GM23338 (cell line): ENCODE results near the gene KDM6A. TPM values are rescaled to one million over a fixed set of nuclear protein-coding genes. Genes with fewer than 3 reads are reported as not detected.
"Not testable (repeated sequence)": the region's sequence is repeated elsewhere in the genome, so short reads cannot be mapped to it uniquely, and the experiment has no call there.

Experiments
- ATAC-seq: fragments of 200-7000 bp; cut with Tn5 transposase; 3 replicates; pipeline ENCODE4 v1.9.1; 2020
- DNase-seq: peaks from one replicate; pipeline ENCODE4 v3.0.0-alpha.2; 2015; ENCODE audit warnings: low spot score
- H2AFZ ChIP-seq: fragments of 200-600 bp; sonication (generic); 2 replicates; pipeline ENCODE4 v1.8.0; 2016; ENCODE audit warnings: antibody characterized with exemption, mild to moderate bottlenecking, moderate library complexity
- H3F3A ChIP-seq: fragments of 200-600 bp; sonication (generic); replicated peaks from 2 replicates; pipeline ENCODE4 v1.8.0; 2017; ENCODE audit warnings: antibody characterized with exemption, mixed run types, low read depth
- H3K27ac ChIP-seq: fragments of 200-600 bp; sonication (generic); 2 replicates; pipeline ENCODE4 v1.6.1; 2016; ENCODE audit warnings: low read depth
- H3K27me3 ChIP-seq: fragments of 200-600 bp; sonication (generic); 2 replicates; pipeline ENCODE4 v1.8.0; 2016; ENCODE audit warnings: mild to moderate bottlenecking, mixed run types, moderate library complexity; ENCODE audit not compliant: insufficient read depth
- H3K36me3 ChIP-seq: fragments of 200-600 bp; sonication (generic); 2 replicates; pipeline ENCODE4 v1.8.0; 2016; ENCODE audit warnings: mild to moderate bottlenecking; ENCODE audit not compliant: insufficient read depth
- H3K4me1 ChIP-seq: fragments of 200-600 bp; sonication (generic); 2 replicates; pipeline ENCODE4 v1.8.0; 2016; ENCODE audit warnings: mild to moderate bottlenecking, moderate library complexity; ENCODE audit not compliant: insufficient read depth
- H3K4me2 ChIP-seq: fragments of 200-600 bp; sonication (generic); 2 replicates; pipeline ENCODE4 v1.7.1; 2017; ENCODE audit warnings: mixed run types
- H3K4me3 ChIP-seq: fragments of 200-600 bp; sonication (generic); 2 replicates; pipeline ENCODE4 v1.6.1; 2016; ENCODE audit warnings: mixed run types
- H3K79me2 ChIP-seq: fragments of 200-600 bp; sonication (generic); replicated peaks from 2 replicates; pipeline ENCODE4 v1.8.0; 2017; ENCODE audit warnings: mild to moderate bottlenecking; ENCODE audit not compliant: insufficient read depth
- H3K9me2 ChIP-seq: fragments of 200-600 bp; sonication (generic); 2 replicates; pipeline ENCODE4 v1.8.0; 2017; ENCODE audit not compliant: insufficient read depth
- H4K20me1 ChIP-seq: fragments of 200-600 bp; sonication (generic); replicated peaks from 2 replicates; pipeline ENCODE4 v1.8.0; 2017; ENCODE audit warnings: mild to moderate bottlenecking; ENCODE audit not compliant: insufficient read depth
- H3K27ac Mint-ChIP-seq: 2 replicates; pipeline ENCODE4 v1.8.0; 2020; ENCODE audit warnings: inconsistent platforms, mild to moderate bottlenecking, moderate library complexity, mixed read lengths
- H3K27me3 Mint-ChIP-seq: 3 replicates; pipeline ENCODE4 v1.8.0; 2022; ENCODE audit warnings: low read depth, mild to moderate bottlenecking, moderate library complexity, mixed read lengths, inconsistent platforms; ENCODE audit not compliant: insufficient read depth, poor library complexity
- H3K36me3 Mint-ChIP-seq: 3 replicates; pipeline ENCODE4 v1.8.0; 2021; ENCODE audit warnings: low read depth, mild to moderate bottlenecking, inconsistent platforms, moderate library complexity, mixed read lengths
- H3K4me1 Mint-ChIP-seq: 3 replicates; pipeline ENCODE4 v1.8.0; 2020; ENCODE audit warnings: mild to moderate bottlenecking, inconsistent platforms, mixed read lengths
- H3K4me3 Mint-ChIP-seq: 3 replicates; pipeline ENCODE4 v1.8.0; 2021; ENCODE audit warnings: moderate library complexity, mild to moderate bottlenecking, inconsistent platforms, mixed read lengths
- H3K9me3 Mint-ChIP-seq: 3 replicates; pipeline ENCODE4 v1.8.0; 2020; ENCODE audit warnings: moderate library complexity, mild to moderate bottlenecking, inconsistent platforms, mixed read lengths
- CREB1 ChIP-seq: fragments of 250-450 bp; sonication (Bioruptor Pico); IDR thresholded peaks from 2 replicates; pipeline ENCODE4 v1.5.0; 2020; ENCODE audit warnings: low read depth, mild to moderate bottlenecking, moderate library complexity
- EZH2 ChIP-seq: fragments of 200-600 bp; sonication (generic); IDR thresholded peaks from one replicate; pipeline ENCODE4 v1.8.0; 2017; ENCODE audit warnings: antibody characterized with exemption, mild to moderate bottlenecking, low read depth; ENCODE audit not compliant: unreplicated experiment
- EZH2phosphoT487 ChIP-seq: fragments of 200-600 bp; sonication (generic); IDR thresholded peaks from one replicate; pipeline ENCODE4 v1.8.1; 2018; ENCODE audit warnings: antibody characterized with exemption; ENCODE audit not compliant: unreplicated experiment
- JUNB ChIP-seq: IDR thresholded peaks from one replicate; pipeline ENCODE4 v1.6.1; 2016; ENCODE audit warnings: antibody characterized with exemption; ENCODE audit not compliant: unreplicated experiment
- STAT1 ChIP-seq: IDR thresholded peaks from one replicate; pipeline ENCODE4 v1.6.1; 2016; ENCODE audit warnings: antibody characterized with exemption; ENCODE audit not compliant: unreplicated experiment
- ZNF114 ChIP-seq: fragments of 250-450 bp; sonication (Bioruptor Pico); IDR thresholded peaks from 2 replicates; pipeline ENCODE4 v1.5.0; 2020; ENCODE audit warnings: mild to moderate bottlenecking, moderate library complexity
- ZNF331 ChIP-seq: fragments of 250-450 bp; sonication (Bioruptor Pico); IDR thresholded peaks from 2 replicates; pipeline ENCODE4 v1.5.0; 2020; ENCODE audit warnings: low read depth, mild to moderate bottlenecking, moderate library complexity
- polyA plus RNA-seq: library from polyadenylated mRNA; unstranded; fragments of >200 nt; fragmentation: Nextera tagmentation; extraction: Ambion mirVana; gene quantifications from 2 replicates; pipeline ENCODE4 v1.2.1, GENCODE V29; 2016
- total RNA-seq: library from RNA; depleted of rRNA; stranded (reverse); fragments of >200 nt; shearing (Covaris generic); gene quantifications from 2 replicates; pipeline ENCODE4 v1.2.3, GENCODE V29; 2014
- TF ChIP-seq, protein P1 (sequence below), 2 experiments: fragments of 200-600 bp in 1 of 2; sonication (generic) in 1 of 2; conservative IDR thresholded peaks; 2 replicates each; pipeline versions ENCODE4 v1.5.1 to v1.6.1; 2016 to 2017; ENCODE audit warnings: antibody characterized with exemption in 2 of 2, low read depth in 2 of 2, mild to moderate bottlenecking in 2 of 2, moderate library complexity in 1 of 2
- TF ChIP-seq, protein P2 (sequence below): IDR thresholded peaks from one replicate; pipeline ENCODE4 v1.6.1; 2018; ENCODE audit warnings: antibody characterized with exemption; ENCODE audit not compliant: unreplicated experiment
- TF ChIP-seq, protein P3 (sequence below): IDR thresholded peaks from 2 replicates; pipeline ENCODE4 v1.6.1; 2016; ENCODE audit warnings: antibody characterized with exemption

The KDM6A gene
- total and polyA plus RNA-seq, 2 experiments from 2014 or later: 22.8 to 102 TPM

DNA sequence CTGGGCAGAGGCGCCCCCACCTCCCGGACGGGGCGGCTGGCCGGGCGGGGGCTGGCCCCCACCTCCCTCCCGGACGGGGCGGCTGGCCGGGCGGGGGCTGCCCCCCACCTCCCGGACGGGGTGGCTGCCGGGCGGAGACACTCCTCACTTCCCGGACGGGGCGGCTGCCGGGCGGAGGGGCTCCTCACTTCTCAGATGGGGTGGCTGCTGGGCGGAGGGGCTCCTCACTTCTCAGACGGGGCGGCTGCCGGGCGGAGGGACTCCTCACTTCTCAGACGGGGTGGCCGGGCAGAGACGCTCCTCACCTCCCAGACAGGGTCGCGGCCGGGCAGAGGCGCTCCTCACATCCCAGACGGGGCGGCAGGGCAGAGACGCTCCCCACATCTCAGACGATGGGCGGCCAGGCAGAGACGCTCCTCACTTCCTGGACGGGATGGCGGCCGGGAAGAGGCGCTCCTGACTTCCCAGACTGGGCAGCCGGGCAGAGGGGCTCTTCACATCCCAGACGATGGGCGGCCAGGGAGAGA, 38.1 kb downstream of the KDM6A start:
- peaks cover 15% of the 10 kb centered on the region; the same call in 2 of the 3 replicates for H3K9me3 Mint-ChIP-seq
- not testable (repeated sequence) for DNase-seq, H3K4me2 ChIP-seq, H3K27me3 ChIP-seq, H4K20me1 ChIP-seq, H3K27ac ChIP-seq, H3K9me2 ChIP-seq, H3K4me3 ChIP-seq, H3F3A ChIP-seq, H3K36me3 ChIP-seq, ATAC-seq, H3K27me3 Mint-ChIP-seq, H3K4me1 ChIP-seq, H3K4me3 Mint-ChIP-seq, H2AFZ ChIP-seq, H3K4me1 Mint-ChIP-seq, H3K27ac Mint-ChIP-seq
- peaks cover 26% of the 10 kb centered on the region; the same call in 2 of the 3 replicates for H3K36me3 Mint-ChIP-seq
- H3K79me2 ChIP-seq: peaks cover 87% of the 10 kb centered on the region

DNA sequence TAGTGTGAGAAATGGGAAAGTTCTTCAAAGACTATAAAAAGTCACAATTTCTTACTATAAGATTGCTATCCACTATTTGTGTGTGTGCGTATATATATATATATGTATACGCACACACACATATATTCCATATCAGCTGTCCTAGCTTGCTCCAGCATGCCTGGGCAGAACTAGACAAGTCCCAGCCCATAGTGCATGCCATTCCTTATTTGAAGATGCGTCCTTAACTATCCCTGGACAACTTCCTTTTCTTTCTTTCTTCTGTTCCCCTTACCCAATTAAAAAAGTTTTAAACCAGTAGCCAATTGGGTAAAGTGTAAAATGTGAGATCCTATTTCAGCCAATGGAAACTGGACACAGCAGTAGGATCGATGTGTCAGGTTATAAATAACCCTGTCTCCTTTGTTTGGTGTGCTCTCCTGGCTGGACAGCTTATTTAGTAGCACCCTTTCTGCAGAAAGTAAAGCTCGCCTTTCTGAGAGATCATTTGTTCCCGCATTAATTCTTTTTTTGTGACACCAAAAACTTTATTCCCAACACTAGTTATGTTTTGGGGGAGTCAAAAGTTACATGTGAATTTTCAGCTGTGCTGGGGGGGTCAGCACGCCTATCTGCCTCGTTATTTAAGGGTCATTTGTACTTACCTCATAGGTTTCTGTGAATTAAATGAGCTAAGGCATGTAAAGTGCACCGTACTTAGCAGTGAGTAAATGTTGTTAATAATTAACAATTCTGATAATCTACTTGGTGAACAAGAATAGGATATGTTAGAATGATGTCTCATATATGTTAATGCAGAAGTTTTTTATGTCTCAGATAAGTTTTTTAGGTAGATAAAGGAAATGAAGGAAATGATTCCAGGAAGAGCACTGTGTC, 40.9 kb downstream of the KDM6A start:
- Histone ChIP-seq H3K4me3 (no peak overlapping the region), H3K79me2 (peaks cover 87% of the 10 kb centered on the region), H3K4me1 (no peaks in the 10 kb centered on the region), H2AFZ (no peak overlapping the region), H4K20me1 (no peaks in the 10 kb centered on the region; the same call in 1 of the 2 replicates), H3K27ac (no peak overlapping the region), H3K36me3 (no peaks in the 10 kb centered on the region), H3K4me2 (no peak overlapping the region), H3K9me2 (no peaks in the 10 kb centered on the region), H3F3A (no peaks in the 10 kb centered on the region), H3K27me3 (no peaks in the 10 kb centered on the region)
- ATAC-seq (no peak), DNase-seq (no peak)
- no peak overlapping the region for H3K27ac Mint-ChIP-seq
- H3K9me3 Mint-ChIP-seq: peaks cover 15% of the 10 kb centered on the region; the same call in 2 of the 3 replicates
- no peak overlapping the region for H3K4me3 Mint-ChIP-seq
- no peaks in the 10 kb centered on the region for H3K4me1 Mint-ChIP-seq
- H3K36me3 Mint-ChIP-seq: peaks cover 23% of the 10 kb centered on the region; the same call in 2 of the 3 replicates
- TF ChIP-seq ZNF331 (CRISPR knock-in tag): no peak
- TF ChIP-seq EZH2: no peak
- TF ChIP-seq, protein P1, sequence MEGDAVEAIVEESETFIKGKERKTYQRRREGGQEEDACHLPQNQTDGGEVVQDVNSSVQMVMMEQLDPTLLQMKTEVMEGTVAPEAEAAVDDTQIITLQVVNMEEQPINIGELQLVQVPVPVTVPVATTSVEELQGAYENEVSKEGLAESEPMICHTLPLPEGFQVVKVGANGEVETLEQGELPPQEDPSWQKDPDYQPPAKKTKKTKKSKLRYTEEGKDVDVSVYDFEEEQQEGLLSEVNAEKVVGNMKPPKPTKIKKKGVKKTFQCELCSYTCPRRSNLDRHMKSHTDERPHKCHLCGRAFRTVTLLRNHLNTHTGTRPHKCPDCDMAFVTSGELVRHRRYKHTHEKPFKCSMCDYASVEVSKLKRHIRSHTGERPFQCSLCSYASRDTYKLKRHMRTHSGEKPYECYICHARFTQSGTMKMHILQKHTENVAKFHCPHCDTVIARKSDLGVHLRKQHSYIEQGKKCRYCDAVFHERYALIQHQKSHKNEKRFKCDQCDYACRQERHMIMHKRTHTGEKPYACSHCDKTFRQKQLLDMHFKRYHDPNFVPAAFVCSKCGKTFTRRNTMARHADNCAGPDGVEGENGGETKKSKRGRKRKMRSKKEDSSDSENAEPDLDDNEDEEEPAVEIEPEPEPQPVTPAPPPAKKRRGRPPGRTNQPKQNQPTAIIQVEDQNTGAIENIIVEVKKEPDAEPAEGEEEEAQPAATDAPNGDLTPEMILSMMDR (conservative IDR thresholded peaks at IDR 0.05; ENCODE audit: low read depth in 2 of 2): no peak
- TF ChIP-seq ZNF114: no peak
- TF ChIP-seq JUNB: no peak
- no peak for TF ChIP-seq EZH2phosphoT487
- TF ChIP-seq STAT1: no peak
- TF ChIP-seq, protein P2, sequence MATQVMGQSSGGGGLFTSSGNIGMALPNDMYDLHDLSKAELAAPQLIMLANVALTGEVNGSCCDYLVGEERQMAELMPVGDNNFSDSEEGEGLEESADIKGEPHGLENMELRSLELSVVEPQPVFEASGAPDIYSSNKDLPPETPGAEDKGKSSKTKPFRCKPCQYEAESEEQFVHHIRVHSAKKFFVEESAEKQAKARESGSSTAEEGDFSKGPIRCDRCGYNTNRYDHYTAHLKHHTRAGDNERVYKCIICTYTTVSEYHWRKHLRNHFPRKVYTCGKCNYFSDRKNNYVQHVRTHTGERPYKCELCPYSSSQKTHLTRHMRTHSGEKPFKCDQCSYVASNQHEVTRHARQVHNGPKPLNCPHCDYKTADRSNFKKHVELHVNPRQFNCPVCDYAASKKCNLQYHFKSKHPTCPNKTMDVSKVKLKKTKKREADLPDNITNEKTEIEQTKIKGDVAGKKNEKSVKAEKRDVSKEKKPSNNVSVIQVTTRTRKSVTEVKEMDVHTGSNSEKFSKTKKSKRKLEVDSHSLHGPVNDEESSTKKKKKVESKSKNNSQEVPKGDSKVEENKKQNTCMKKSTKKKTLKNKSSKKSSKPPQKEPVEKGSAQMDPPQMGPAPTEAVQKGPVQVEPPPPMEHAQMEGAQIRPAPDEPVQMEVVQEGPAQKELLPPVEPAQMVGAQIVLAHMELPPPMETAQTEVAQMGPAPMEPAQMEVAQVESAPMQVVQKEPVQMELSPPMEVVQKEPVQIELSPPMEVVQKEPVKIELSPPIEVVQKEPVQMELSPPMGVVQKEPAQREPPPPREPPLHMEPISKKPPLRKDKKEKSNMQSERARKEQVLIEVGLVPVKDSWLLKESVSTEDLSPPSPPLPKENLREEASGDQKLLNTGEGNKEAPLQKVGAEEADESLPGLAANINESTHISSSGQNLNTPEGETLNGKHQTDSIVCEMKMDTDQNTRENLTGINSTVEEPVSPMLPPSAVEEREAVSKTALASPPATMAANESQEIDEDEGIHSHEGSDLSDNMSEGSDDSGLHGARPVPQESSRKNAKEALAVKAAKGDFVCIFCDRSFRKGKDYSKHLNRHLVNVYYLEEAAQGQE: no peak
- TF ChIP-seq CREB1 (CRISPR knock-in tag): no peak
- TF ChIP-seq, protein P3, sequence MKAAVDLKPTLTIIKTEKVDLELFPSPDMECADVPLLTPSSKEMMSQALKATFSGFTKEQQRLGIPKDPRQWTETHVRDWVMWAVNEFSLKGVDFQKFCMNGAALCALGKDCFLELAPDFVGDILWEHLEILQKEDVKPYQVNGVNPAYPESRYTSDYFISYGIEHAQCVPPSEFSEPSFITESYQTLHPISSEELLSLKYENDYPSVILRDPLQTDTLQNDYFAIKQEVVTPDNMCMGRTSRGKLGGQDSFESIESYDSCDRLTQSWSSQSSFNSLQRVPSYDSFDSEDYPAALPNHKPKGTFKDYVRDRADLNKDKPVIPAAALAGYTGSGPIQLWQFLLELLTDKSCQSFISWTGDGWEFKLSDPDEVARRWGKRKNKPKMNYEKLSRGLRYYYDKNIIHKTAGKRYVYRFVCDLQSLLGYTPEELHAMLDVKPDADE: no peak
- peaks cover 2% of the 10 kb centered on the region for H3K27me3 Mint-ChIP-seq
